HG03469 (cell line): ENCODE data around the gene GNRHR.
"Not testable (repeated sequence)": the region's sequence is repeated elsewhere in the genome, so short reads cannot be mapped to it uniquely, and the experiment has no call there.

ENCODE experiments used
- ATAC-seq: cut with Tn5 transposase; IDR thresholded peaks from one replicate; pipeline ENCODE4 v1.9.1; 2021; ENCODE audit warnings: mild to moderate bottlenecking, moderate library complexity, moderate number of reproducible peaks; ENCODE audit not compliant: unreplicated experiment

Gene GNRHR

GRCh38 chr4:67730511-67730910 is 23.7 kb downstream of the GNRHR start:
- ATAC-seq = not testable (repeated sequence)

GRCh38 chr4:67727124-67727850 is 26.9 kb downstream of the GNRHR start:
- ATAC-seq = no peak

- ATAC-seq = no peak
Observed at GRCh38 chr4:67725981-67726380, 28.2 kb downstream of the GNRHR start.

- ATAC-seq = no peak
Observed at GRCh38 chr4:67725132-67725531, 29.1 kb downstream of the GNRHR start.

- no peak for ATAC-seq
Observed at GRCh38 chr4:67723949-67724348, 30.2 kb downstream of the GNRHR start.

GRCh38 chr4:67723341-67723740 is 30.8 kb downstream of the GNRHR start:
- ATAC-seq = no peak

- no peak for ATAC-seq
Observed at GRCh38 chr4:67721770-67722597, 32.2 kb downstream of the GNRHR start.

GRCh38 chr4:67721315-67721769 is 32.8 kb downstream of the GNRHR start:
- ATAC-seq = no peak

- ATAC-seq = no peak
Observed at GRCh38 chr4:67719953-67720617, 34.1 kb downstream of the GNRHR start.

GRCh38 chr4:67718848-67719247 is 35.3 kb downstream of the GNRHR start:
- no peak for ATAC-seq

GRCh38 chr4:67717586-67717985 is 36.6 kb downstream of the GNRHR start:
- ATAC-seq = no peak

GRCh38 chr4:67714955-67715354 is 39.2 kb downstream of the GNRHR start:
- ATAC-seq = no peak

- peak; percentile 60 for ATAC-seq
Observed at GRCh38 chr4:67714248-67714583, 40.0 kb downstream of the GNRHR start.

GRCh38 chr4:67713529-67714247 is 40.5 kb downstream of the GNRHR start:
- no peak for ATAC-seq

- no peak for ATAC-seq
Observed at GRCh38 chr4:67712650-67713528, 41.3 kb downstream of the GNRHR start.

GRCh38 chr4:67712000-67712625 is 42.1 kb downstream of the GNRHR start:
- no peak for ATAC-seq

- not testable (repeated sequence) for ATAC-seq
Observed at GRCh38 chr4:67706682-67707081, 47.5 kb downstream of the GNRHR start.

GRCh38 chr4:67704843-67705242 is 49.3 kb downstream of the GNRHR start:
- ATAC-seq = no peak

GRCh38 chr4:67702166-67702565 is 52.0 kb downstream of the GNRHR start:
- no peak for ATAC-seq

- ATAC-seq = no peak
Observed at GRCh38 chr4:67701517-67701850, 52.7 kb downstream of the GNRHR start.
